CD1c-positive myeloid dendritic cell (primary cell): ENCODE results near the gene ZFPM1.

ENCODE experiments used
- DNase-seq: peaks from one replicate; pipeline ENCODE4 v3.0.0-alpha.2; 2016; ENCODE audit errors: extremely low spot score

Gene ZFPM1

DNA sequence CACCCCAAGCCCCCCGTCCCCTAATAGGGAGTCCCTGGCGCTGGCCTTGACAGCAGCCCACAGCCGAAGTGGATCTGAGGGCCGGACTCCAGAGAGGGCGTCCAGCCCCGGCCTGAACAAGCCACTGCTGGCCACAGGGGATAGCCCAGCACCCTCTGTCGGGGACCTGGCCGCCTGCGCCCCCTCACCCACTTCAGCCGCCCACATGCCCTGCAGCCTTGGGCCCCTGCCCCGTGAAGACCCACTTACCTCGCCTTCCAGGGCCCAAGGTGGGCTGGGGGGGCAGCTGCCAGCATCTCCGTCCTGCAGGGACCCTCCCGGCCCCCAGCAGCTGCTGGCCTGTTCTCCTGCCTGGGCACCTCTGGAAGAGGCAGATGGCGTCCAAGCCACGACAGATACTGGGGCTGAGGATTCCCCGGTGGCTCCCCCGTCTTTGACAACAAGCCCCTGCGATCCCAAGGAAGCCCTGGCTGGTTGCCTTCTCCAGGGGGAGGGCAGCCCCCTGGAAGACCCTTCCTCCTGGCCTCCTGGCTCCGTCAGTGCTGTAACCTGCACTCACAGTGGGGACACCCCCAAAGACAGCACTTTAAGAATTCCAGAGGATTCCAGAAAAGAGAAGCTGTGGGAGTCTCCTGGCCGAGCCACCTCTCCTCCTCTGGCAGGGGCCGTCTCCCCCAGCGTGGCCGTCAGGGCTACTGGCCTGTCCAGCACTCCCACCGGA, 19.3 kb upstream of the ZFPM1 start:
- no peak for DNase-seq

DNA sequence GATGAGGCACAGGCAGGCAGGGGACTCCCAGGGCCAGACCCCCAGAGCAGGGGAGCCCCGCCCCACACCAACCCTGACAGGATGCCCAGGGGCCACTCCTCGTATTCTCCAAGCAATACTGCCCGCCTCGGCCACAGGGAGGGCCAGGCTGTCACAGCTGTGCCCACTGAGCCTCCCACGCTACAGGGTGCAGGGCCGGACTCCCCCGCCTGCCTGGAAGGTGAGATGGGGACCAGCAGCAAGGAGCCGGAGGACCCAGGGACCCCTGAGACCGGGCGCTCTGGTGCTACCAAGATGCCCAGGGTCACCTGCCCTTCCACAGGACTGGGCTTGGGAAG, 18.8 kb upstream of the ZFPM1 start:
- DNase-seq = no peak

DNA sequence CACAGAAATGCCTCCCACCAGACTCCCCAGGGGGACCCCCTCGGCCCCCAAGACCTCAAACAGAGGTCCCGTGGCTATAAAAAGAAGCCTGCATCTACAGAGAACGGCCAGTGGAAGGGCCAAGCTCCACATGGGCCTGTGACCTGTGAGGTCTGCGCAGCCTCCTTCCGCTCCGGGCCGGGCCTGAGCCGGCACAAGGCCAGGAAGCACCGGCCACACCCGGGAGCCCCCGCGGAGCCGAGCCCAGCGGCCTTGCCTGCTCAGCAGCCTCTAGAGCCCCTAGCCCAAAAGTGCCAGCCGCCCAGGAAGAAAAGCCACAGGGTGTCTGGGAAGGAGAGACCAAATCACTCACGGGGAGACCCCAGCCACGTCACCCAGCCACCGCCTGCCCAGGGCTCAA, 18.3 kb upstream of the ZFPM1 start:
- no peak for DNase-seq

DNA sequence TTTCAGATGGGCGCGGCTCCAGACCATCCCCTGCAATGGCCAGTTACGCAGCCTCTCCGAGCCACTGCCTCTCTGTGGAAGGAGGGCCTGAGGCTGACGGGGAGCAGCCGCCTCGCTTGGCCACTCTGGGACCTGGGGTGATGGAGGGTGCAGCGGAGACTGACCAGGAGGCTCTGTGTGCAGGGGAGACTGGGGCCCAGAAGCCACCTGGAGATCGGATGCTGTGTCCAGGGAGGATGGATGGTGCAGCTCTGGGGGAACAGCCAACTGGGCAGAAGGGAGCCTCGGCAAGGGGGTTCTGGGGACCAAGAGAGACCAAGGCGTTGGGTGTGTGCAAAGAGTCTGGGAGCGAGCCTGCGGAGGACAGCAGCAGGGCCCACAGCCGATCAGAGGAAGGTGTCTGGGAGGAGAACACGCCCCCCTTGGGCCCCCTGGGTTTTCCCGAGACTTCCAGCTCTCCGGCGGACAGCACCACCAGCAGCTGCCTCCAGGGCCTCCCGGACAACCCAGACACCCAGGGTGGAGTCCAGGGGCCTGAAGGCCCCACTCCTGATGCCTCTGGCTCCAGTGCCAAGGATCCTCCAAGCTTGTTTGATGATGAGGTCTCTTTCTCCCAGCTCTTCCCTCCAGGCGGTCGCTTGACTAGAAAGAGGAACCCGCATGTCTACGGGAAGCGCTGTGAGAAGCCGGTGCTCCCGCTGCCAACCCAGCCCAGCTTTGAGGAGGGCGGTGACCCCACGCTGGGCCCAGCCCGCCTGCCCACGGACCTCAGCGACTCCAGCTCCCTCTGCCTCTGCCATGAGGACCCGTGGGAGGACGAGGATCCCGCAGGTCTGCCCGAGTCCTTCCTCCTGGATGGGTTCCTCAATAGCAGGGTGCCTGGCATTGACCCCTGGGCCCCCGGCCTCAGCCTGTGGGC, 17.4 kb upstream of the ZFPM1 start:
- DNase-seq = peak; percentile 38

DNA sequence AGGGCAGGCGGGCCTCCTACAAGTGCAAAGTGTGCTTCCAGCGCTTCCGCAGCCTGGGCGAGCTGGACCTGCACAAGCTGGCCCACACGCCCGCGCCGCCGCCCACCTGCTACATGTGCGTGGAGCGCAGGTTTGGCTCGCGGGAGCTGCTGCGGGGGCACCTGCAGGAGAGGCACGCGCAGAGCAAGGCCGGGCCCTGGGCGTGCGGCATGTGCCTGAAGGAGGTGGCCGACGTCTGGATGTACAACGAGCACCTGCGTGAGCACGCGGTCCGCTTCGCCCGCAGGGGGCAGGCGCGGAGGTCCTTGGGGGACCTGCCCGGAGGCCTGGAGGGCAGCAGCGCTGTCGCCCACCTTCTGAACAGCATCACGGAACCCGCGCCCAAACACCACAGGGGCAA, 16.3 kb upstream of the ZFPM1 start:
- DNase-seq = no peak

DNA sequence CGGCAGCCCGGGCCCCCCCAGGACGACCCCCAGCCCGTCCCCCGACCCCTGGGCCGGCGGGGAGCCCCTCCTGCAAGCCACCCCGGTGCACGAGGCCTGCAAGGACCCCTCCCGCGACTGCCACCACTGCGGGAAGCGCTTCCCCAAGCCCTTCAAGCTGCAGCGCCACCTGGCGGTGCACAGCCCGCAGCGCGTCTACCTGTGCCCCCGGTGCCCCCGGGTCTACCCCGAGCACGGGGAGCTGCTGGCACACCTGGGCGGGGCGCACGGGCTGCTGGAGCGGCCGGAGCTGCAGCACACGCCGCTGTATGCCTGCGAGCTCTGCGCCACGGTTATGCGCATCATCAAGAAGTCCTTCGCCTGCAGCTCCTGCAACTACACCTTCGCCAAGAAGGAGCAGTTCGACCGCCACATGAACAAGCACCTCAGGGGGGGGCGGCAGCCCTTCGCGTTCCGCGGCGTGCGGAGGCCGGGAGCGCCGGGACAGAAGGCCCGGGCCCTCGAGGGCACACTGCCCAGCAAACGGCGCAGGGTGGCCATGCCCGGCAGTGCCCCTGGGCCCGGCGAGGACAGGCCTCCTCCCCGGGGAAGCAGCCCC, 15.6 kb upstream of the ZFPM1 start:
- peak; percentile 56 for DNase-seq

DNA sequence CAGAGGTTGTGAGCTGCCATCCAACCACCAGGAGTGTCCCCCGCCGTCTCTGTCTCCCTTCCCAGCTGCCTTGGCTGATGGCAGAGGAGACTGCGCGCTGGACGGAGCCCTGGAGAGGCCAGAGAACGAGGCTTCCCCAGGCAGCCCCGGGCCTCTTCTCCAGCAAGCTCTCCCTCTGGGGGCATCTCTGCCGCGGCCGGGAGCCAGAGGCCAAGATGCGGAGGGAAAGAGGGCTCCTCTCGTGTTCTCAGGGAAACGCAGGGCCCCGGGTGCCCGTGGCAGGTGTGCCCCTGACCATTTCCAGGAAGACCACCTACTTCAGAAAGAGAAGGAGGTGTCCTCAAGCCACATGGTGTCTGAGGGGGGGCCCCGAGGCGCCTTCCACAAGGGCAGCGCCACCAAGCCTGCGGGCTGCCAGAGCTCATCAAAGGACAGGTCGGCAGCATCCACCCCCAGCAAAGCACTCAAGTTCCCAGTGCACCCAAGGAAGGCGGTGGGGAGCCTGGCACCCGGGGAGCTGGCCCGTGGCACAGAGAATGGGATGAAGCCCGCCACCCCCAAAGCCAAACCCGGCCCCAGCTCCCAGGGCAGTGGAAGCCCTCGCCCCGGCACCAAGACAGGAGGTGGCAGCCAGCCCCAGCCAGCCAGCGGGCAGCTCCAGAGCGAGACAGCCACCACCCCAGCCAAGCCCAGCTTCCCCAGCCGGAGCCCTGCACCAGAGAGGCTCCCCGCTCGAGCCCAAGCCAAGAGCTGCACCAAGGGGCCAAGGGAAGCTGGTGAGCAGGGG, 14.8 kb upstream of the ZFPM1 start:
- no peak for DNase-seq

DNA sequence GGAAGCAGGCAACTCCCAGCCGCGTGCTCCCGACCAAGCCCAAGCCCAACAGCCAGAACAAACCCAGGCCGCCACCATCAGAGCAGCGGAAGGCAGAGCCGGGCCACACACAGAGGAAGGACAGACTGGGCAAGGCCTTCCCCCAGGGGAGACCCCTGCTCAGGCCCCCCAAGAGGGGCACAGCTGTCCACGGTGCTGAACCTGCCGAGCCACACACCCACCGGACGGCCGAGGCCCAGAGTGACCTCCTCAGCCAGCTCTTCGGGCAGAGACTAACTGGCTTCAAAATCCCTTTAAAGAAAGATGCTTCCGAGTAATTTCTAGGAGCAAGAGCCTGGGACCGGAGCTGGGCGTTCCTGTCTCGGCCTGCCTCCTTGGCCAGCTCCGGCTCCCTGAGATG, 14.1 kb upstream of the ZFPM1 start:
- DNase-seq = no peak

DNA sequence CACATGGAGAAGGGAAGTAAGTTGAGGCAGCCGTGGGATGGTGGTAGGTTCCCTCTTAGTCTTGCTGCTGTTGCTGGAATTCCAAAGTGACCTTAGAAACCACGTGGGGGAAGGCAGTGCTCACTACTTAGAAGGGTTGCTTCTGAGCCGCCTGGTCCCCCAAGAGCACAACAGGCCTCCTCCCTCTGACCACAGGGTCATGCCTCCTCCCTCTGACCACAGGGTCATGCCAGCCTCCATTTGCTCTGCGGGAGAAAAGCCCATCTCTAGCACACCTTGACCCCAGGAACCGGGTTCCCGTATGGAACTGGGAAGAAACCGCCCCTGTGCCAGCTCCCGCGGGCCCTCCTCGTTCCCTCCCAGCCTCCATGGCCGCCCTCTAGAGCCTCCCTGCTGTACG, 13.4 kb upstream of the ZFPM1 start:
- DNase-seq = no peak

DNA sequence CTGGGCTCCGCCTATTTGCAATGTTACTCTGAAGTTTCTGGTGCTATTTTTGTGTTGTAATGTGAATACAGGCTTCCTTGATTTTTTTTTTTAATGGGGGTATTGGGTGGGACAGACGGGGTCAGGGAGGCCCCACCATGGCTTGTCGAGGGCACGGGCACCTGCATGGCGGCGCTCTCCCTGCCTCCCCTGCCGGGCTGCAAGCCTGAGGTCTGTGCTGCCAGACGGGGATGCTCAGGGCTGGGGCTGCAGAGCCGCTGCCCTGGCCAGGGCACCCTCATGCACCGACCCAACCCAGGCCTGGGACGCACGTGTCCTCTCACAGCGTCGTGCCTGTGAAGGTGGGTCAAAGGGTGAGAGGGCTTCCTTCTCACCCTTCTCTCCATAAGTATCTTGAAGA, 13.0 kb upstream of the ZFPM1 start:
- no peak for DNase-seq

DNA sequence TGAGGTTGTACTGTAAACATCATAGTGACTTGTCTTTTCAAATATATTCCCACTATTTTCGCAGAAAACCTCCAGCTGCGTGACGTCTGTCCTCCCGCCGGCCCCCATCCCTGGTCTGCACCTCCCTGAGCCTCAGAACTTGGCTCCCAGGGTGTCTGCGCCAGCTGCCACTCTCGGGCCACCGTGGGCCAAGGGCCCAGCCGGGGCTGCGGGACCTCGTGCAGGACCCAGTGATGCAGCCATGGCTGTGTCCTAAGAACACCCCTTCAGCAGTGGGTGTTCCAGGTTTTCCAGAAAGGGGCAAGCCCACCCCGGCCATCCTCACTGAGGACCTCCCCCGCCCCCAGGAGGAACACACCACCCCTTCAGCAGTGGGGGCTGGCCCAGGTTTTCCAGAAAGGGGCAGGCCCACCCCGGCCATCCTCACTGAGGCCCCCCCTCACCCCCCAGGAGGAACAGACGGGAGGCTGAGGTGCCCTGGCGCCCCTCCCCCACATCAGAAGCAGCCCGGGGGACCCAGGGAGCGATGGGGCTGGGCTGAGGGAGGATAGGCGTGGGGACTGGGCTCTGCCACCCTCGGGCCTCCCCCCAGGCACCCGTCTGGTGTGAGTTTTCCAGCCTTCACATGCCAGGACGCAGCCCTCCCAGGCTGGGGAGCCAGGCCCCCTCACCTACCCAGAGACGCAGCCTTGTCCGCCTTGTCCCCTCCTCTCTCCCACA, 12.2 kb upstream of the ZFPM1 start:
- no peak for DNase-seq

DNA sequence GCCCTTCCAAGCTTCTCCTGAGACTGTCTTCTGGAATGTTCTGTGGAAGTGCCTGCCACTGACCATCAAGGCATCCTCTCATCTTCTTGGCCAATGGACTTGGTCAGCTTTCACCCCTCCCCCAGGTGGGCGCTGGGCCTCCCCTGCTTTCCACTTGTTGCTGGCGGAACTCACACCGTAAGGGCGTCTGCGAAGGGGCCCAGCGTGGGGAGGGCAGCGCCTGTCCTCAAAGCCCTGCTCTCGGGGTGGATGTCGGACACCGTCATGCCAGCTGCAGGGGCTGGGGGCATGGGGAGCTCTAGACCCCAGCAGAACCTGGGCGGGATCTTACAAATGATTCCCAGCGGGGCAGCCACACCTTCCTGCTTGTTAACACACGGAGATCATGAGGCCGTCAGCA, 11.6 kb upstream of the ZFPM1 start:
- DNase-seq = no peak

DNA sequence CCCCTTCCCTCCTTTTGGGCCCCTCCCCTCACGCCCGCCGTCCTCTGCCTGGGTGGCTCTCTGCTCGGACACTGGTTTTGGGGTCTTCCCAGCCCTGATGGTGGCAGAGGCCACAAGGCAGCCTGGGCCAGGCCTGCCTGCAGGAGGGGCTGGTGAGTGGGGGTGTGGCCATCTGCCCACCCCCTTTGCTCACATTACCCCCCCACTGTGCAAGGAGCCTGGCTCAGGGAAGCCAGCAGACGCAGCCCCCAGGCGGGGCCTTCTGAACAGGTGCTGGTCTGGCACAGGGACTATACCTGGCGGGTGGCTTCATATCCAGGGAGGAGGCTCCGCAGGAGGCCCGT, 10.7 kb upstream of the ZFPM1 start:
- DNase-seq = no peak

DNA sequence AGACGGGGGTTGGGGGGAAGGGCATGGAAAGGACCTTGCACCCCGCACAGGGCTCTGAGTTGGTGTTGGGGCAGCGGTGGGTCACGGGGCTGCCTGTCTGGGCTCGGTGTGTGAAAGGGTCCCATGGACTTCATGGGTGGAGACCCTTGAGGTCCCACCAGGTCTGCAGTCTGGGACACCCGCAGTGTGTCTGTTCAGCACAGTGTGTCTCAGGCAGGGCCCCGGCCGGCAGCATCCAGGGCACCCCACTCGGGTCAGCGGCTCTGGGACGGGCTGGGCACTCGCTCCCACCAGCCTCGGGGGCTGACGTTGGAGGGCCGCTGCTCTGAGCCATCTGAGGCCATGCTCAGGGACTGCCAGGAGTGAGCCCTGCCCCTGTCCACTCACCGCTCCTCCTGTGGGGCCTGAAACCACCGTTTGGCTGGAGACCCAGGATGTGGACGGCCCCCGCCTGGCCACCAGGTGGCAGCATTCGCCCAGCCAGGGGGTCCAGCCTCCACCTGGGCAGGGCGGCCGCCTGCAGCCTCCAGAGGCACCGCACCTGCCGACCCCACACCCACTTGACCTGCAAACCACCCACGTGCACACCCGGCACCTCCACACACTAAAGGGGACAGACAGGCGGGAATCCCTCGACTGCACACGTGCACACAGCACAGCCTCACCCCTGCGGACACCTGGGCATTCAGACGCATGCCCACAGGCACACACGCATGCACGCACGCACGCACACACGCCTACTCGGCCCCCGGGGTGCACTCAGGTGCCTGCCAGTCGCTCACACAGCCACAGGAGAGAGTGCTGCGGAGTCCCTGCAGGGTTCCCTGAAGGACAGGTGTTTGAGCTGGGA, 10.1 kb upstream of the ZFPM1 start:
- DNase-seq = peak; percentile 73

DNA sequence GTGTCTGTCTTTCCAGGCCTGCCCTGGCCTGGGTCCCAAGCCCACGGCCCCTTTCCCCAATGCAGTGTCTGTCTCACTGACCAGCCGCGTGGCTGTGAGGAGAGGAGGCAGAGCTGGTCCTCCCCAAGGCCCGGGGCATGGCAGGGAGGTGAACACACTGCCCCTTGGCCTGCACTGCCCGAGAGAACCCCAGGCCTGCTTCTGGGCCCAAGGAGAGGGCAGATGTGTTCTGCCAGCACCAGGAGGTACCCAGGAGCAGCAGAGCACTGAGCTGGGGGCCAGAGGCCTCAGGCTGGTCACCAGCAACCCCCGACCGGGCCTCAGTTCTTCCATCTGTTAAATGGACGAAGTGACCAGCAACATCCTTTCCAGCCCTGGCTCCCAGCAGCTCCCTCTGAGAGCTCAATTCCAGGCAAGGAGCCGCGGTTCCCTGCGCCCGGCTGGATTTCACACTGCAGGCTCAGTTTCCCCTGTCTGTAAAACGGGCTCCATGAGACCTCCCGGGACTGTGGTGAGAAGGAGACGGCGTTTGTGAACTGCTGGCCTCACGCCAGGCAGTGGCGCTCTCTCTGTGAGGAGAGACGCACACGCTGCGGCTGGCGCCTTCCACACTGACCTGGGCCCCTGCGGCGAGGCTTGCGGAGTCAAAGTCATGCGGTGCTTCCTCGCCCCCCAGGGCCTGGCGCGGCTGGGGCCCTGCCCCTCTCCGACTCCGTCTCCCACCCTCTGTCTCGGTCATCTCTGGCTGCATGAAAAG, 8.1 kb upstream of the ZFPM1 start:
- no peak for DNase-seq

DNA sequence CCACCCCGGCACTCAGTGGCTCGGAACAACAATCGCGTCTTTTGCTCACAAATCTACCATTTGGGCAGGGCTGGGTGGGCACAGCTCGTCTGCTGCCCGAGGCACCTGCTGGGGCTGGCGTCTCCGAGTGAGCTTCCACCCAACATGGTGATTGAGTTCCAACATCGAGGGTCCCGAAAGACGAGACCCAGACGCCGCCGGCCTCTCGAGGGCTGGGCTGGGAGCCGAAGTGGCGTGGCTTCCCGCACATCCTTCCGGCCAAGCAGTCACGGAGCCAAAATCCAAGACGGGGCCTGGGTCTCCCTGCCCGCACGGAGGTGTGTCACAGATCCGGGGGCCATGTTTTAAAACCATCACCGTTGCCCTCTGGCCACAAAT, 7.5 kb upstream of the ZFPM1 start:
- DNase-seq = no peak

DNA sequence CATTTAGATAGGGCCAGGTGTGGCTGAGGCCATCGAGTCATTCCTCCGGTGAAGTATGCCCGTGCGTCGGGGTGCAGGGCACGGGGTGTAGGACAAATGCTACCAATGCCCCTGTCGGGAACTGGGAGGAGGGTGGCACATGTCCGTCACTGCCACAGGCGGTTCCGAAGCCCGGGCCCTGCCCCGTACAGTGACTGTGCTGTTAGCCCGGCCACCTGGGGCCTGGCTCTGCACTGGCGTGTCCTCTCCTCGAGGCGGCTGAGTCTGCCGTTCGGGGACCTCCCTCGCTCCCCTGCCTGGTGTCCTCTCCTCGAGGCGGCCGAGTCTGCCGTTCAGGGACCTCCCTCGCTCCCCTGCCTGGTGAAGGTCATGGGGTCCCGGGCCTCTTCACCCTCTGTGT, 7.0 kb upstream of the ZFPM1 start:
- no peak for DNase-seq

DNA sequence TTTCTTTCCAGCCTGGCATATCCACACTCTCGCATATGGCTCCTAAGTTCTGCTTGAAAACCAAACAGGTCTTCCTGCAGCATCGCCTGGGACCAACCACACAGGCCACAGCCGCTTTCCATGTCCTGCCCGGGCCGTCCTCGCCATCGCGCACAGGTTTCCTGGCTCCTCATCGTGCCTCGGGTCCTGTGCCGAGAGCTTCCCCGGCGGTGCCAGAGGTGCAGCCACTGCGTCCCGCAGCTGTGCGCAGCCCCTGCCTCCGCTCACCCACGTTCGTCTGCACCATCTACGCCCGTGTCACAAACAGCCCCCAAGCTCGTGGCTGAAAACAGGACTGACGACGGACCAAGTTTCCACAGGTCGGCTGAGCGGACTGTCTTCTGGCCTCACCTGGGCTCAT, 6.3 kb upstream of the ZFPM1 start:
- no peak for DNase-seq

DNA sequence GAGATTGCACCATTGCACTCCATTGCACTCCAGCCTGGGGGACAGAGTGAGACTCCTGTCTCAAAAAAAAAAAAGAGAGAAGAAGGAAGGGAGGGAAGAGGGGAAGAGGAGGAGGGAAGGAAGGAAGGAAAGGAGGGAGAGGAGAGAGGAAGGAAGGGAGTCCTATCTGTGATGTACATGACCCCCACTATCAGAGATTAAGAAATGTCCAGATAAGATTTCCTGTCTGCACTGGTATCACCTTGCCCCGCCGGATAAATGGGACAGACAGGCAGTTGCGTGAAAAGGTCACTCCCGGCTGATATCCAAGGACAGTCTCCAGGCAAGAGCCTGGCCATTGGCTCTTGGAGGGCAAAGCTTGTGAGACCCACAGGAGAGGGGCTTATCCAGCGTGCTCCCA, 5.2 kb upstream of the ZFPM1 start:
- no peak for DNase-seq
